Measurements from ENCODE around the gene DNAJC5.
"Not testable (repeated sequence)": the region's sequence is repeated elsewhere in the genome, so short reads cannot be mapped to it uniquely, and the experiment has no call there.

The DNAJC5 gene

GRCh38 chr20:63894358-63895201 lies at the start of gene DNAJC5:
DNAJC5 (plus strand) TSS chr20:63895126; CDS start chr20:63928346, 33,220 bp downstream.
- DNase-seq = peak; percentile 97

- no peak for DNase-seq
Observed at GRCh38 chr20:63846128-63846771, 48.7 kb upstream of the DNAJC5 start.

DNA sequence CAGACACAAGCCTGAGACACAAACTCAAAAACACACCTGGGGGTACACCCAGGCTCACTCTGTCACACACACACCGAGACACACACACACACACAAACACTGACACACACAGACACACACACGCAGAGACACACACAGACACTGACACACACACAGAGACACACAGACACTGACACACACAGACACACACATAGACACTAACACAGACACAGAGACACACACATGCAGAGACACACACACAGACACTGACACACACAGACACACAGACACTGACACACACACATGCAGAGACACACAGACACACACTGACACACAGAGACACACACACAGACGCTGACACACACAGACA lies 48.1 kb upstream of the DNAJC5 start:
- DNase-seq = no peak

DNA sequence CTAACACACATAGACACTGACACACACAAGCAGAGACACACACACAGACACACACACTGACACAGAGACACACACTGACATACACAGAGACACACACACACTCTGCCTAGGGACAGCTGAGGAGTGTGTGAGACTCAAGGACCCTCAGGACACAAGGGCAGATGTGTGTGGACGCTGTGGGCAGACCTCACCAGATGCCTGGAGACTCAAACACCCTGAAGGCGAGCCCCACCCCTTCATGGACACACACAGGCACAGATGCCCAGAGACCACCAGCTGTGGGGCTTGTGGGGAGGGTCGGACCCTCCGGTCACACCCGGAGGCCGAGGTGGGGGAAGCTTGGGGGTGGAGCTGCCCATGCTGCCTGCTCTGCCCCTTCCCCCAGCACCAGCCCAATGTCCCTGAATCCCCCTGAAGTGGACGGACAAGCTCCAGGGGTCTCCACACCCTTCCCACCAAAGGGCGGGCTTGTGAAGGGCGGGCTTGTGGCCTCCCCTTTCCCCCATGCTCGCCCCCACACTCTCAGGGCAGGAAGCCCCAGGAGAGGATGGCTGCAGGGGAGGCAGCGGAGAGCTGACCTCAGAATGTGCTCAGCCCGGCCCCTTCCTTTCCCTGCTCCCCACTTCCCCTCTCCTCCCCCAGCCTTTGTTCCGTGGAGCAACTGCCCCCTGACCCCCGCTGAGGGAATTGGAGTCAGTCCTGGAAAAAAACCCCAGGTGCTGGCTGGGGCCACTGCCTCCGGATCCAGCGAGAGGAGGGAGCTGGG lies 47.5 kb upstream of the DNAJC5 start:
- no peak for DNase-seq

DNA sequence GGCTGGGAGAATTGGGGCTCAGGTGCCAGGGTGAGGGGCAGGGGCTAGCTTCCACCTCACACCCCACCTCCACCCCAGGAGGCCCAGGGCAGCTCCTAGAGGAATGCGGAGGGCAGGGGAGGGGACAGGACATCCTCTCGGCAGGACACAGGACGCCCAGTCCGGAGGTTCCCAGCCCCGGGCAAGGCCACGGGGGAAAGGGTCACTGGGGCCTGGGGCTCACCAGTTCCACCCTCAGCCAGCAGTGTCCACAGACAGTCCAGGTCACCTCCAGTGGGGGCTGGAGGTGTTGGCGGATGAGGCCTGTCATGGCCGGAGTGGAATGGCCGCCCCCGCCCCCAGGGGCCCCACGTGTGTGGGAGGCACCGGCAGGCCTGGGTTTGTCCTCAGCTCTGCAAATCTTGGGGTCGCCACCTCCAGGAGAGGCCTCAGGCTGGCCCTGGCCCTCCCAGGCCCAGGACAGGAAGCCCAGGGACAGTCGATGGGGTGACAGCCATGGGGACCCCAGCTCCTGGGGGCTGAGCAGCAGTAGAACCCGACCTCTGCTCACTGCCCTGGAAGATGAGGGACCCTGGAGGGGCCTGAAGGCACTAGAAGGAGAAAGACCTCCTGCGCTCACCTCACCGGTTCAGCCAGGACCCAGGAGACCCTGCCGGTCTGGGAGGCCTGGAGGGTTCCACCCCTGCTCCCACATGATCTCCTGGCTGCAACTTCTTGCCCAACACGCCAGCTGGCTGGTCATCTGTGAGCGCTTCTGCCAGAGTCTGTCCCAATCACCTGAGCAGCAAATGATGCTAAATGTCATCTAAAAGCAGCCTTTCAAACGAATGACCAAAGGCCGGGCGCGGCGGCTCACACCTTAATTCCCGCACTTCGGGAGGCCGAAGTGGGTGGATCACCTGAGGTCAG lies 46.7 kb upstream of the DNAJC5 start:
- DNase-seq = no peak

- peak in 1 of 2 donors; percentile 30 for DNase-seq
Observed at GRCh38 chr20:63850689-63851547, 44.0 kb upstream of the DNAJC5 start.

GRCh38 chr20:63851548-63851943 lies 43.4 kb upstream of the DNAJC5 start:
- DNase-seq = not testable (repeated sequence)

DNA sequence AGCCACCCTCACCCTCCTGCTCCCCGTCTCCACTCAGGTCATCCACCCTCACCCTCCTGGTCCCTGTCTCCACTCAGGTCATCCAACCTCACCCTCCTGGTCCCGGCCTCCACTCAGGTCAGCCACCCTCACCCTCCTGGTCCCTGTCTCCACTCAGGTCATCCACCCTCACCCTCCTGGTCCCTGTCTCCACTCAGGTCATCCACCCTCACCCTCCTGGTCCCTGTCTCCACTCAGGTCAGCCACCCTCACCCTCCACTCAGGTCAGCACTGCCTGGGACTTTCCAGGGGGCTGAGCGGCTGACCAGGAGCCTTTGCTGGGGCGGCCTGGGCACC lies 41.2 kb upstream of the DNAJC5 start:
- DNase-seq = not testable (repeated sequence)

- DNase-seq = peak in 1 of 2 donors; percentile 44
Observed at GRCh38 chr20:63854069-63854765, 40.7 kb upstream of the DNAJC5 start.

DNA sequence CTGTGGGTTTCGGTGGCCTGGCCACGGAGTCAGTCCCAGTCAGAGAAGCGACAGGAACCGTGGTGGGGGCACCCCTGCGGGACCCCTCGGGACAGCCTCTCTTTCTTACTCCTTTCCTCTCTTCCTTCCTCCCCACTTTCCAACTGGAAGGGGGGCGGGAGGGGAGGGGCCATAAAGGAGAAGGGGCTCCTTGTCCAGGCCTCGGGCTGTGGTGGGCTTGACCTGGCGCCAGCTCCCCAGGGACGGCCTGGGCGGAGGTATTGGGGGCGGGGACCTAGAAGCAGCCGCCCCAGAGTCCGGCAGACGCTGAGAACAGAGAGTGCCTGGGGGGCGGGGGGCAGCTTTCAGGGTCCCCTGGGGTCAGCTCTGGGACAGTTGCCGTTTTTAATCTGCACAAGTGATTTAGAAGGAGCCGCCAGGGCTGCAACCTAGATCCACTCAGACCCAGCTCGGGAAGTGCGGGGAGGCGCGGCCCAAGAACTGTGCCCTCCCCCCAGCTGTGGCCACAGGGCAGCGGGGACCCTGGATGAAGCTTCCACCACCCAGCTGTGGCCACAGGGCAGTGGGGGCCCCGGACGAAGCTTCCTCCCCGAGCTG lies 40.1 kb upstream of the DNAJC5 start:
- DNase-seq = no peak

DNA sequence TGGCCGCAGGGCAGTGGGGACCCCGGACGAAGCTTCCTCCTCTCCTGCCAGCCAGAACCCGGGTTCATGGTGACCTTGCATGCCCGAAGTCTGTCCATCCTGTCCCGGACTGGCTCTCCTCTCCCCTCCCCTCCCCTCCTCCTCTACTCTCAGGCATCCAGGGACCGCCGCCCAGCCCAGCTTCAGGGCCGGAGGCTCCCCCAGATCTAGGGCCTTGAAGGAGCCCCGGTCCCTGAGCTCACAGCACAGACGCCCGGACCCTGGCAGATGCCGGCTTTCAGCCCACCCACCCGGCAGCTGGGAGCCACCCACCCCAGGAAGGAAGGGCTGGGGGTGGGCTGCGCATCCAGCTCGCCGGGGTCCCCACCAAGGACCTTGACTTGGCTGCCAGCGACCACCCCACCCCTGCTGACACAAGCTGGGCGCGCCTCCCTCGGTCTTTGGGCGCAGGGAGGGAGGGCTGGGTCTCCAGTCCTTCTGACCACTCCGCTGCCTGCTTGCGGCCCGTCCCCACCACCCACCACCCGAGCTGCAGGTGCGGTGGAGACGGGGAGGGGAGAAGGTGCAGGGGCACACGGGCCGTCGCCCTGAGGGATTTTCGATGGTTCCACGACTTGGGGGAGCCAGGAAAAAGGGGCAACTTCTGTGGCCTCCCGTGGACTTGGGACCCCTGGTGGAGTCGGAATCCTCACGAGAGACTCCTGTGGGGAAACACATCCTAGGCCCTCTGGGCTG lies 39.4 kb upstream of the DNAJC5 start:
- no peak for DNase-seq

GRCh38 chr20:63856098-63856511 lies 38.8 kb upstream of the DNAJC5 start:
- no peak for DNase-seq

GRCh38 chr20:63857764-63858392 lies 37.0 kb upstream of the DNAJC5 start:
- no peak for DNase-seq

DNA sequence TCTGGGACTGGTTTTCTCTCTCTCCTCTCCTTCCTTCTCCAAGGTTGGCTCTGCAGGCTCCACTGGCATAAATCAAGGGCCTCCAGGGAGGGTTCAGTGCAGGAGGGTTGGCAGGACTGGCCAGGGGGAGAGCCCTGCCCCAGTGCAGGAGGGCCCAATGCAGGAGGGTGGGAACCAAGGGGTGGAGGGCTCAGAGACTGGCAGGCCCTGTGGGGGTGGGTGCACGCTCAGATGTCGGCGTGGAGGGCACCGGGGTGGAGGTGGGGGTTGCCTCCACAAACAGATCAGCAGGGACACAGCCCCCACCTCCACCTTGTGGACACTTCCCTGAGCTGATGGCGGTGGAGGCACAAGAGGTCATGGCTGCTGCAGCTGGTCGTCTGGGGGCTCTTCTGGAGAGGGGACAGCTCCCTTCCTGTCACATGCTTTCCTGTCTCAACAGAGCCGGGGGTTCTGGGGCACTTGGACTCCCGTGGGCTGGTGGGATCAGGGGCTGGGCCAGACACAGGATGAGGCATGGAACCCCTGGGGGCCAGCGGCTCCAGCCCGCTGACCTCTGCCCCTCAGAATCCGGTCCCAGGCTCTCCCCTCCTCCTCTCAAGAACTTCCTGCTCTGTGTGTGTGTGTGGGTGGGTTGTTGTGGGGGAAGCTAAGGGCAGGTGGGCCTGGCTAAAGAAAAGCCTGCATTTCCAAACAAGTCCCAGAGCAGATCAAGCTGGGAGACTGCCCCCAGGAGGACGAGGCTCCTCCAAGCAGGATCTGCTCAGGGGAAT lies 36.3 kb upstream of the DNAJC5 start:
- DNase-seq = no peak

DNA sequence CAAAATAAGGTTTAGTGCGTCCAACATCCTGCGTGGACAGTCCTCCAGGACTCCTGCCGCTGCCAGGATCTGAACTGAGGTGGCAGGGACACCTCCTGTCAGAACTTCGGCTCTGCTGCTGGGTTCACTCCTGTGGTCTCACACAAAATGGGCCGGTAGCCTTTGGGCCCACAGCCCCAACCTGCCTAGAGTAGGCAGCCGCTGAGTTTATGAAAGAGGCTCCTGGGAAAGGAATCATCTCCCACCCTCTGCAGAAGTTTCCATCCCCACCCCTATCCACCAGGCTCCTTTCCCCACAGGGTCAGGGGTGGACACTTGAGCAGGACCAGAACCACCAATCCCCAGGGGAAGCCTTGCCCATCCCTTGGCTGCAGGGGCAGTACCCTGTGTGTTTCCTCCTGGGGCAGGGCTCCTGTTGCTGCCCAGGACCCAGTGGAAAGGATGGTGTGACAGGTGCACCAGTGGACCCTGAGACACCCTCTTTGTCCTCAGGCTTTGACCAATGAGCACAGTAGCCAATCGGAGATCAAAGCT lies 35.7 kb upstream of the DNAJC5 start:
- DNase-seq = no peak

DNA sequence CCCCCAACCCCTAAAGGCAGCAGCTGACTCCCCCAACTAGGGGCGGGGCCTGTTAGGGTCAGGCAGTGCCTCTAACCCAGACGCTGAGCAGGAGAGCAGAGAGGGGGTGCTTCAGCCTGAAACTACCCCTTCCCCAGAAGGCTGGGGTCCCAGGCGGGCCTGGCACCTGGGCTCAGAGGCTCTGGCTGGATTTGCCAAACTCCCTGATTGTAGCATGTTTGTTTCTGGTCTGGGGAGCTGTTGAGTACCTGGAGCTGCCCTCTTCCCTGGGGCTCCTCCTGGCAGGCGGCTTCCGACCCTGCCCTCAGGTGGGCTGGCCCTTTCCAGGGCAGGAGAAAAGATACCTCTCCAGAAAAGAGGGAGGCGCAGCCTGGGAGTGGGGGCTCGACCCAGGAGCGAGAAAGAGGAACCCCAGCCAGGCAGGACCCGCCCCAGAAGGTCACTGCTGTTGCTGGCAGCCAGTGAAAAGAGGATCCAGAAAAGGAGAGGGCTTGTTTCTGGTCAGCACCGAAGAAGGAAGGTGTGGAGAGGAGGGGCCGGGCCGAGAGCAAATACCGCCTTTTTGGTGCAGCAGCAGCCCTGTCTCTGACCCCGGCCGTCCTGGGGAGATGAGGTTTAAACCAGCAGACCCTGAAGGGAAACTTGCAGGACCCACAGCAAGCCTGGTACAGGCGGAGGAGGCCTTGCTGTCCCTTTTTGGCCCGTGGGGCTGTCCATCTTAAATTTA lies 34.4 kb upstream of the DNAJC5 start:
- DNase-seq = peak in 1 of 2 donors; percentile 52

GRCh38 chr20:63861365-63861934 lies 33.5 kb upstream of the DNAJC5 start, which contains the start of gene ABHD16B:
ABHD16B (plus strand) TSS chr20:63861498; CDS start chr20:63861541, 43 bp downstream.
- no peak for DNase-seq

All from CD4-positive, alpha-beta T cell treated with Interleukin-4 for 1 hour (primary cell).